ENCODE results near the gene GLYATL1.
A peak's percentile ranks its signal among the peaks of the same experiment; 100 is the strongest.

Gene GLYATL1

DNA sequence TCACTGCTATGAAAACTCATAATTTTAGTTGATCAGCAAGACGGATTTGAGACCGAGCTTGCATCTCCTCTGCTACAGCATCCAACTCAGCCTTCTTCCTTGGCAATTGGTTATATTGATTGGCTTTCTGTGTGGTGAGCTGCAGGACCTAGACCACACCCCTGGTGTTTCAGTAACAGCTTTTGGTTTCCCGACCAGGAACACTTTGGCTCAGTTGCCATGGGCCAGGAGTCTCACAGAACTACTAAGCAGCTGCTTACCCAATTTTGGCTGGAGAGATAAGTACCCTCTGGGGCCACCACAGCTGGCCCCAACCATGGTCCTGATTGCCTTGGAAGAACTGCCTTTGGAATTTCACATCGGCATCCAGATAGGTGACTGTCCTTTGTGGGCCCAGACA is at the start of gene GLYATL1:
Gene GLYATL1 (plus strand): TSS at position 212 of the 400 bp plus-strand sequence. CDS start 7,600 bp downstream, outside the sequence.
- FAIRE-seq, result no peak
- no peak for DNase-seq (ENCODE audit: insufficient read length, low spot score)

- FAIRE-seq, result no peak
- DNase-seq (ENCODE audit: insufficient read length, low spot score), result no peak
Observed at GRCh38 chr11:58893899-58894298, 45.4 kb upstream of the GLYATL1 start.

- DNase-seq (ENCODE audit: insufficient read length, low spot score), result no peak
- no peak for FAIRE-seq
Observed at GRCh38 chr11:58898106-58898505, 41.2 kb upstream of the GLYATL1 start.

DNA sequence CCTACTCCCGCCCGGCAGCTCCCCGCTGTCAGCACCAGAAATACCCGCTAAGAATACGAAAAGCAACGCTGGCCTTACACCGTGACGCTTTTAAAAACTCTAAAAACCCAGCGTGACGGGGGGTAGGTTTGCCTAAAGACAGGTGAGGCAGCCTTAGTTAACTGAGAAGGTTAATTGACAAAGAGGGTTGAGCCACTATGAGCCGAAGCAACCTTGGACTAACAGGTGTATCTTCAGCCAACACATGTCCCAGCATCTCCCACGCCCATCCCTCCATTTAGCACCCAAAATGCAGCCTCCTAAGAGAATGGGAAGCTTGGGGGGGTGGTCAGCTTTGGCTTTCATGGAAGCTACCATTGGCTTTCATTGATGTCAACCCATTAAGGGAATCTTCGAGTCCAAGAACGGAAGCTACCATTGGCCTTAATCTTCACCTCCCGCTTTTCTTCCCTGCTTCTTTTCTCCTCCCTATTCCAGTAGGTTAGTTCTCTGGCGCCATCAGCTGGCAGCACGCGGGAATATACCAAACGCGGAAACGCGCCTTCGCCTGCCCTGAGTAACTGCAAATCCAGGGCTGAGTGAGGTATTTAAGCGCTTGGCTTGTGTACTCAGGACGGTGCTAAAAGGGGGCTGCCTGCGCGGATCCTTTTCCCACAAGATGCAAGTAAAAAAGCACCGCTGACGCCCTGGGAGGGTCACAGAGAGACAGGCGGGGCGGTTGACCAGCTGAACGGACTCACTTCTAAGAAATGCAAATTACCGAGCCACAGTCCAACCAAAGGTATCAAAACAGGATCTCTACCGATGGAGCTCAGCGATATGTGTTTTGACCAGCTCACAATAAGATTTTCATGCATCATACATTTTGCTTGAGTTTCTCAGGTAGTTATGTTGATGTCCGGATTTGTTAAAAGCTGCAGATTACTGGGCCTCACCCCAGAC is 38.5 kb upstream of the GLYATL1 start:
- peak; percentile 32 for DNase-seq (ENCODE audit: insufficient read length, low spot score)
- FAIRE-seq, result peak; percentile 62

- FAIRE-seq (no peak), DNase-seq (ENCODE audit: insufficient read length, low spot score) (no peak)
Observed at GRCh38 chr11:58902881-58903280, 36.4 kb upstream of the GLYATL1 start.

DNA sequence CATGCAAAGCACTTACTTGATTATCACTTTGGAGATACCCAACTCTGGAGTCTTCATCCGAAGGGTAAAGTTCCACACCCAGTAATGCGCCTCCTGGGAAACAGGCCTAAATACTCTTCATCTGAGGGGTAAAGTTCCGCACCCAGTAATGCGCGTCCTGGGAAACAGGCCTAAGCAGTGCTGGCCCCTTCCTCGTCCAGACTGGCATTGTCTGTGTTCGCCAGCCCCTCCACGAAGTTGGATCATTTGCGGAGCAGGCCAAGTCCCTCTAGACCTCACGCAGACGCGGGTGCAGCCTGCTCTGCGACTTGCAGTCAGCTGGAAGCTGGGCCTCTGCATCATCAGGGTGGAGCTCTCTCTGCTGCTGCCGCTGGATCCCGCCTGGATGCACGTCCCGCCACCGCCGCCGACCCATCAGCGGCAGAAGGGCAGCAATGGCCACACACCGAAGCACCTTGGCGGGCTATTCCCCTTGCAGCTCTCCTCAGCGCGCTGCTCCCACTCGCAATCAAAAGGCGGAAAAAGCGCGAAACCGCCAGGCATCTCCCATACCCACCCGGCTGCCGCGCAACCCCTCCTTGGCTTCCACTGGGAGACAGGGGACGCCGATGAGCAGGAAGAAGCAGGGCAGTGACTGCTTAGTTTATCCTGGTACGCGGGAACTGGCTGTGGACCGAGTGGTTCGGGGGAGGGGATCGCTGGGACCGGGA is 34.1 kb upstream of the GLYATL1 start:
- DNase-seq (ENCODE audit: insufficient read length, low spot score) (peak; percentile 52), FAIRE-seq (peak; percentile 68)

DNA sequence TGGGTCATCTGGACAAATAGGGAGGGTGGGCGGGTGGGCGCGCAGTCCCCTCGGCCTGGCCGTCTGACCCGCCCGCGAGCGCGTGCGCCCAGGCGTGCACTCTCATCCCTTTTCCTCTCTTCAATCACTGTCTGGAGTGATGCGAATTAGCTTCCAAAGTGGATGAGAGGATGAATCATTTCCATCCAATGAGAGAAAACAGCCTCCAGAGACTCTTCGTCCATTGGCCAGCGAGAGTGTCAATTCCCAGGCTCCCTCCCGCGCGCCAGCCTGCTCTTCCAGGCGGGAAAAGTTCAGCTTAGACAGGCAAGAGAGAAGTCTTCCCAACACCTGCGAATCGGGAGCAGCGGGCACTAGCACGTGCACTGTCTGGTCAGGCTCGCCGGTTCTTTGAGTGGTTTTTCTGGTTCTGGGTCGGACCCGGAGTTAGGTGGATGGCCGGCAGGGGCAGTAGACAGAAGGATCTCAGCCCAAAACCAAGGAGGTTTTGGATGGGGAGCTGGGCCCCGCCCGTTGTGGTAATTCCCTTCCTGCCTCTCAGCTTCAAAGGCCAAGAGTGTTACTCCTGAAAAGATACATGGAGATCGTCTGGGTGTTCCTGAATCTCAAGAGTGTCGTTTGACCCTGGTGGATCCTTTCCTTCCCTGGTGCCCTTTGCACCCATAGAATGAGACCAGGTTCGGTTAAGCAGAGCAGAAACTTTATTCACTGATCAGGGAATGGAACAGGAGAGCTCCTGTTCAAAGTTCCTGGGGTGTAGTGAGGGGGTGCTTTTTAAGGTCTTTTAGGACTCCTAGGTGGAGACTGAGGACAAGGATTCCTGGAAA is 33.4 kb upstream of the GLYATL1 start:
- DNase-seq (ENCODE audit: insufficient read length, low spot score), result peak; percentile 95
- peak; percentile 95 for FAIRE-seq

DNA sequence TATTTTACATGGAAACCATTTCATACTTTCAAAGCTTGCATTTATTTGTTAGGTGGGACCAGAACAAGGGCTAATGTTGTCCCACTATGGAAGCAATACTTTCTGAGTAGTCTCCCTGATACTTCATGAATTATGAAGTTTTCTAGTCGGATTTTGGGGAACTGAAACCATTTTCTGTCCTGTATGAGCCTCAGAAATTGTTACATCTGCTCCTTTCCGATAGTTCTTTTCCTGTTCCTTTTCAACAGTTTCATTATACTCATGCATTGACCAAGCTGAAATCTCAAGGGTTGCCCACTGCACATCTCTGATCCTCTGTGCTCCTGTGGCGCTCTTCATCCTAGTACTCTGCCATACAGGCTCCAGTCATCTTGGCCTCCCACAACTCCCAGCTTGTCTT is 31.5 kb upstream of the GLYATL1 start:
- no peak for DNase-seq (ENCODE audit: insufficient read length, low spot score)
- FAIRE-seq, result no peak

- no peak for DNase-seq (ENCODE audit: insufficient read length, low spot score)
- FAIRE-seq, result no peak
Observed at GRCh38 chr11:58912124-58912523, 27.2 kb upstream of the GLYATL1 start.

- DNase-seq (ENCODE audit: insufficient read length, low spot score), result no peak
- FAIRE-seq, result no peak
Observed at GRCh38 chr11:58913685-58914084, 25.6 kb upstream of the GLYATL1 start.

DNA sequence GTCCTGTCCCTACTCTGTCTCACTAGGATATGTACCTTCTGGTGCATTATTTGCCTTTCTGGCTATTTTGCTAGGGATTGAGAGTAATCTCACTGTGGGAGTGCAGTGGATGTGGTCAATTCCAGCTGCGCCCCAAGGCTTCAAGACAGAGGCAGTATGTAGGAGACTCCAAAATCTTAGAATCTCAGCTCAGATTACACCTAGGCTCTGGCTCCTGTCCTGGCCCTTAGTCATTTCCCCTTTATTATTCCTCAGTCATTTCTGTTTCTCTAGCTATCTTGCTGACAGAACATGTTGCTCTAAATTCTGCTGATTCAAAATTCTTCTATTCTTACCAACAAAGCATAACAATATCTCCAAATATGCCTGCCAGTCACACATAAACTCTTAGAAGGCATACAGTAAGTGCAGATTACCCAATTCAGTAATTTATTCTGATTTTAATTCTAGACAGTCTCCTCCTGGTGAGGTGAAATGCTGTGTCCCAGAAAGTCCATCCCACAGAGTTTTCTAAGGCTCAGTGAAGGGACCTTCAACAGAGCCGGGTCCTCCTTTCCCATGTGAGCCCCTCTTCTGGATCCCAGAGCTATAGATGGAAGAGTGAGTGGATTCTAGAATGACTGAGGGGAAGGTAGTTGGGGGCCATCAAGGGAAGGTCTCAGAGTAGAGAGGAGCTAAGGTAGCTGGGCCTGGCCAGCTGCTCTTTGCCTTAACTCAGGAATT is 24.3 kb upstream of the GLYATL1 start:
- DNase-seq (ENCODE audit: insufficient read length, low spot score) (no peak), FAIRE-seq (no peak)

- no peak for FAIRE-seq
- no peak for DNase-seq (ENCODE audit: insufficient read length, low spot score)
Observed at GRCh38 chr11:58916637-58917036, 22.7 kb upstream of the GLYATL1 start.

DNA sequence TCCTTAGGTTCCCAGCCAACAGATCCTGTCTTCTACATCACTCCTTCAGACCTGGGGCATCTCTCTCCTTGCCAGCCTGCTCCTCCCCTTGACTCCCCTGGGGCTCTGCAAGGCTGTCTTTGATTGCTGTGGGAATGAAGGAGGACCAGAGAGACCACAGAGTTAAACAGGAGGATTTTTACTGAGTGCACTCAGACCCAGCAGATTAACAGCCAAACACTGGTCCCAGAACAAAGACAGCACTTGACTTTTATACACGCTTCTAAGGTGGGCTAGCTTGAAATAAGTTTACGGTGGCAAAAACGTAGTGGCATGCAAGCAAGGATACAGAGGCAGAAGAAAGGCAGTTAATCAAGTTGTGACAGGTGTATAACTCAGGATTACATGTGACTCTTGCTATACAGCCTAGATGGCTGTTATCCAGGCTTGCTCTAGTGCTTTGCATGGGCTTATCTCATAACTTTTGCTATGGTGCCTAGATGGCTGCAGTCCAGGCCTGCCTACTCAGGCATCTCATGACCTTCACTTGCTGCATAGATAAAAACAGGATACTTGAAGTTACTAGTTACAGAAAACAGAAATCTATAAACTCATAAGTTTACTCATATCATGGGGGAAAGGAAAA is 22.0 kb upstream of the GLYATL1 start:
- FAIRE-seq (no peak), DNase-seq (ENCODE audit: insufficient read length, low spot score) (no peak)

DNA sequence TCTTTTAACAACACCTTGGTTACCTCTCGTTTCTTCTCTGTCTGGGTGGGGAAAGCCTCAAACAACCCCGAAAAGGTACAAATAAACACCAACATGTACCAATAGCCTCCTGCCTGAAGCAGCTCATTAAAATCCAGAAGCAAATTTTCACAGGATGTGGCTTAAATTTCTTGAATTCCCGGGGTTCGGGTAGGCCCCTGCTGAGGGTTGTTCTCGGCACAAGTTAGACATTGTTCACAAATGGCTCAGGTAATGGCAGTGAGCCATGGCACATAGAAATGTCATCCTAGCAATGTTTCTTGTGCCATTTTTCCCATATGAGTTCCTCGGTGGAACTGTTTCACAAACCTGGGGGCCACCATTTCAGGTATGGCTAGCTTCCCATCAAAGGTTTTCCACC is 19.7 kb upstream of the GLYATL1 start:
- DNase-seq (ENCODE audit: insufficient read length, low spot score), result no peak
- no peak for FAIRE-seq

DNA sequence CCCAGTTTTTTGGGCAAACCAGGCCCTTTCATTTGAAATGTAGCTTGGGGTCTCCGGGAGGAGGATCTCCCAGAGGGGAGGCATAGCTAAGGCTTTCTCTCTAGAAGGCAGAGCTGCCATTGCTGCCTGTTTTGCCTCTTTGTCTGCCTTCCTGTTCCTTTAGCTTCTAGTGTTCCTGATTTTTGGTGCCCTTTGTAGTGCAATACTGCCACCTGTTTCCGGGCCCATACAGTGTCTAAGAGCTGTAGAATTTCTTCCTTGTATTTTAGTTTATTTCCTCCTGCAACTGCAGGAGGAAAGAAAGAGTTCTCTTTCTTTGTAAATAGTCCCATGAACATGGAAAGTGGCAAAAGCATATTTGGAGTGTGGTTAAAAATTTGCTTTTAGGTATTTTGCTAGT is 19.3 kb upstream of the GLYATL1 start:
- FAIRE-seq, result no peak
- no peak for DNase-seq (ENCODE audit: insufficient read length, low spot score)

- no peak for FAIRE-seq
- no peak for DNase-seq (ENCODE audit: insufficient read length, low spot score)
Observed at GRCh38 chr11:58921778-58922390, 17.4 kb upstream of the GLYATL1 start.

DNA sequence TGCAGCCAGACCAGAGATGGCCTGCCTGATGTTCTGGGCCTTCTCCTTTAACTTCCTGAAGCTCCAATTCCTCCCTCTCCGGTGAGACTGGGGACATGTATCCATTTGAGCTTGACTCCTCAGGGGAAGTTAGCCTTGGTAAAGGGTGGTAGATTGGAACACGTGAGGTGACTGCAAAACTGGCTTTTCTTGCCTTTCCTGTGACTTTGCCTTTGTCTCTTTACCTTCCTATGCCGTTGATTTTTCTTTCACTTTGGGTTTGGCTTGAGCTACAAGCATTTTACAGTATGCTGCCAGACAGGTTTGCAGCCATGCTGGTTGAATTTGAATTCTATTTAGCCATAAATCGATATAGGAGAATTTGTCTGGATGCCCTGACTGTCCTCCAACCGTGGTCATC is 16.8 kb upstream of the GLYATL1 start:
- DNase-seq (ENCODE audit: insufficient read length, low spot score) (no peak), FAIRE-seq (no peak)

DNA sequence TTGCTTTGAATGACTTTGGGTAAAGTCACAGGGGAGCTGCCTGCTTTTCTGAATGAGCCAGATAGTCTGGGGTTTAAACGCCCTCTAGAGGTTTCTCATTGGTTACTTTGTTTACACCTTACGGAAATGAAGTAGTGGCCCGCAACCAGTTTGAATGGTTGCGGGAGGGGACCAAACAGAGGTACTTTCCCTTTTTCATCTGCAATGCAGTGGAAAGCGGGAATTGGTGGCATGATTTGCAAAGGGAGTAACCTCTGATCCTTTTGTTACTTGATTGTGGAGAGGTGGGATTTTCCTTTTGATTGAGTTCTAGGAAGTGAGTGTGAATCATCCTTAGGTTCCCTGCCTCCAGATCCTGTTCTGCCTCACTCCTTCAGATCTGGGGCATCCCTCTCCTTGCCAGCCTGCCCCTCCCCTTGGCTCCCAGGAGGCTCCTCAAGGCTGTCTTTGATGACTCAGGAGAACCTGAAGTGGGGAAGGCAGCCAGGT is 15.9 kb upstream of the GLYATL1 start:
- DNase-seq (ENCODE audit: insufficient read length, low spot score), result peak; percentile 17
- FAIRE-seq, result no peak

GRCh38 chr11:58924230-58924629 is 15.1 kb upstream of the GLYATL1 start:
- no peak for DNase-seq (ENCODE audit: insufficient read length, low spot score)
- no peak for FAIRE-seq
